Activated CD8-positive, alpha-beta T cell treated with anti-CD3 and anti-CD28 coated beads for 36 hours (primary cell): ENCODE results near the gene CYP27A1. TPM values are rescaled to one million over a fixed set of nuclear protein-coding genes. Genes with fewer than 3 reads are reported as not detected.

ENCODE experiments used
- ATAC-seq: fragments of 200-7000 bp; cut with Tn5 transposase; one replicate; pipeline ENCODE4 v1.10.0; 2021; ENCODE audit warnings: mild to moderate bottlenecking, moderate library complexity
- CTCF ChIA-PET: fragments of 350-600 bp; sonication (Branson Sonifier 250); formaldehyde crosslinking; loops from one replicate; lab custom pipeline; 2021; ENCODE audit warnings: antibody characterized with exemption; lab: Charles Lee
- POLR2A ChIA-PET: fragments of 350-600 bp; sonication (Branson Sonifier 250); formaldehyde crosslinking; loops from one replicate; lab custom pipeline; 2021; ENCODE audit warnings: antibody characterized with exemption; lab: Charles Lee
- DNase-seq: peaks from one replicate; pipeline ENCODE4 v3.0.0-alpha.2; 2020
- H3K27ac Mint-ChIP-seq: one replicate; pipeline ENCODE4 v1.8.0; 2021; ENCODE audit warnings: mild to moderate bottlenecking, mixed read lengths
- H3K27me3 Mint-ChIP-seq: one replicate; pipeline ENCODE4 v1.8.0; 2021; ENCODE audit warnings: mixed read lengths
- H3K36me3 Mint-ChIP-seq: one replicate; pipeline ENCODE4 v1.8.0; 2021; ENCODE audit warnings: low read depth, mixed read lengths
- H3K4me1 Mint-ChIP-seq: one replicate; pipeline ENCODE4 v1.8.0; 2021; ENCODE audit warnings: low read depth, mixed read lengths
- H3K4me3 Mint-ChIP-seq: one replicate; pipeline ENCODE4 v1.8.0; 2021; ENCODE audit warnings: mild to moderate bottlenecking, moderate library complexity, mixed read lengths
- H3K9me3 Mint-ChIP-seq: one replicate; pipeline ENCODE4 v1.8.0; 2021; ENCODE audit warnings: mixed read lengths
- CTCF ChIP-seq: fragments of 200-600 bp; IDR thresholded peaks from one replicate; pipeline ENCODE4 v1.8.0; 2022; ENCODE audit warnings: antibody characterized with exemption, mild to moderate bottlenecking
- intact Hi-C: fragments of 100-400 bp; cut with micrococcal nuclease; formaldehyde crosslinking; loops from one replicate; pipeline ENCODE4 v1.10.0; 2022
- total RNA-seq, 2 experiments: library from RNA; stranded (reverse); gene quantifications; one replicate each; pipeline ENCODE4 v1.2.3, GENCODE V29; 2021

CYP27A1 gene
- total RNA-seq, 2 experiments from 2014 or later, result 0.14 to 0.18 TPM

DNA sequence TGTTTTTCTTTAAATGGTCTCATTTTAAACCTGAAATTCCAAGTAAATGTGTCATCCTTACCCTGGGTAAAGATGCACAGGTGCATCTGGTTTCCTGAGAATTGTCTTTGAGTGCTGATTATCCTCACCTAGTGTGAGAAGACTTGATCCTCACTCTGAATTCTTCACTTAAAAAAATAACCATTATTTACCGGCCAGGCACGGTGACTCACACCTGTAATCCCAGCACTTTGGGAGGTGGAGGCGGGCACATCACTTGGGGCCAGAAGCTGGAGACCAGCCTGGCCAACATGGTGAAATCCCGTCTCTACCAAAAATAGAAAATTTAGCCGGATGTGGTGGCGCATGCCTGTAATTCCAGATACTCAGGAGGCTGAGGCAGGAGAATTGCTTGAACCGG lies 67.8 kb downstream of the CYP27A1 start:
- intact Hi-C loops, result loop anchor here (5.0 kb wide), 1 partner anchor 117 kb away; no protein-coding TSS in a partner anchor
- TF ChIP-seq CTCF, result no peak
- DNase-seq, result no peak
- ATAC-seq, result no peak
- no peak overlapping the region for H3K4me3 Mint-ChIP-seq
- POLR2A ChIA-PET, result no interaction called here
- H3K27ac Mint-ChIP-seq, result no peak overlapping the region
- CTCF ChIA-PET, result interaction anchor here (0.7 to 5.6 kb wide), 10 partner anchors 9 to 210 kb away, joined by 3 to 89 read pairs (median 3); partner anchors contain the start of gene WNT6
- H3K4me1 Mint-ChIP-seq, result no peaks in the 10 kb centered on the region
- H3K27me3 Mint-ChIP-seq, result peaks cover 31% of the 10 kb centered on the region
- no peaks in the 10 kb centered on the region for H3K36me3 Mint-ChIP-seq
- H3K9me3 Mint-ChIP-seq, result no peaks in the 10 kb centered on the region

GRCh38 chr2:218850796-218851195 lies 68.8 kb downstream of the CYP27A1 start:
- peaks cover 40% of the 10 kb centered on the region for H3K27me3 Mint-ChIP-seq
- H3K9me3 Mint-ChIP-seq, result no peaks in the 10 kb centered on the region
- intact Hi-C loops, result no loop called here
- no peak overlapping the region for H3K27ac Mint-ChIP-seq
- no peak overlapping the region for H3K4me3 Mint-ChIP-seq
- DNase-seq (no peak), ATAC-seq (no peak)
- CTCF ChIA-PET, result interaction anchor here (0.9 to 5.6 kb wide), 8 partner anchors 11 to 192 kb away, joined by 3 to 89 read pairs (median 4); no protein-coding TSS in a partner anchor
- H3K4me1 Mint-ChIP-seq, result no peaks in the 10 kb centered on the region
- no peak for TF ChIP-seq CTCF
- POLR2A ChIA-PET, result interaction anchor here (0.7 kb wide), 1 partner anchor 17 kb away, joined by 3 read pairs; no protein-coding TSS in a partner anchor
- no peaks in the 10 kb centered on the region for H3K36me3 Mint-ChIP-seq

GRCh38 chr2:218851286-218851685 lies 69.3 kb downstream of the CYP27A1 start:
- no peak for TF ChIP-seq CTCF
- CTCF ChIA-PET, result interaction anchor here (0.9 to 5.6 kb wide), 11 partner anchors 10 to 268 kb away, joined by 3 to 89 read pairs (median 4); partner anchors contain the start of genes BCS1L and ZNF142
- DNase-seq (no peak), ATAC-seq (no peak)
- no peak overlapping the region for H3K4me3 Mint-ChIP-seq
- H3K4me1 Mint-ChIP-seq, result no peaks in the 10 kb centered on the region
- no peak overlapping the region for H3K27ac Mint-ChIP-seq
- H3K9me3 Mint-ChIP-seq, result no peaks in the 10 kb centered on the region
- peaks cover 45% of the 10 kb centered on the region for H3K27me3 Mint-ChIP-seq
- intact Hi-C loops, result no loop called here
- POLR2A ChIA-PET, result interaction anchor here (0.7 kb wide), 1 partner anchor 16 kb away, joined by 3 read pairs; no protein-coding TSS in a partner anchor
- H3K36me3 Mint-ChIP-seq, result no peaks in the 10 kb centered on the region

DNA sequence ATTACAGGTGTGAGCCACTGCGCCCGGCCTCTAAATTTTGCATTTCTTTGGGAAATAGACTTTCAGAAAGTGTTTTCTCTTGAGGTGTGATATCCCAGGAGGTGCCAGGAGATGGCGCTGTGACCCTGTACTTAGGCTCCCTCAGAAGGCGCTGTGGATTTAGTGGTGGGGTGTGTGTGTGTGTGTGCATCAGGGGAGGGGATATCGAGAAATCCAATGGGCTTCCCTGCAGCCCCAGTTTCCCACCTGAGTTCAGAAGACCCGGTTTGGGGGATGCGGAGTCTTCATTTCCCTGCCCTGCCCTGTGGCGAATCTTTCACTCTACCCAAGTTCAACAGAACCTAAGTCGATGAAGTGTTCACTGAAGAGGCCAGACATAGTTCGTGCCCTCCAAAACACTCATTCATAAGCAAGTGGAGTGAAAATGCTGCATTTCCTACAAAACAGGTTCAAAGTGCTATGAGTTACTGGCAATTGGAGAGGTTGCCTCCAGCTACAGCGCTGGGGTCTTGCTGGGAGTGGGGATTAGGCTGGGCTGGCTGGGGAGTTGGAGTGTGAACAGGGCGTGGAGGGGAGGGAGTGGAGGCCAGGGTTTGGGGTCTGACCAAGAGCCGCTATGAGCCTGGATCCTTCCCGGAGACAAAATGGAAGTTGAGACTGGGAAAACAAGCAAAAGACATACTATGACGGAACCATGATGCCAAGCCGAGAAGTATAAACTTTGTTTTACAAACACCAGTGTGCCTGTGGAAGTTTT lies 71.1 kb downstream of the CYP27A1 start:
- H3K4me3 Mint-ChIP-seq, result no peak overlapping the region
- TF ChIP-seq CTCF, result peak; percentile 89
- H3K36me3 Mint-ChIP-seq, result no peaks in the 10 kb centered on the region
- intact Hi-C loops, result loop anchor here (2.0 kb wide), 1 partner anchor 44 kb away; no protein-coding TSS in a partner anchor
- no peaks in the 10 kb centered on the region for H3K9me3 Mint-ChIP-seq
- DNase-seq (peak; percentile 85), ATAC-seq (peak; percentile 85)
- H3K27ac Mint-ChIP-seq, result no peak overlapping the region
- POLR2A ChIA-PET, result no interaction called here
- CTCF ChIA-PET, result interaction anchor here (0.6 to 5.6 kb wide), 31 partner anchors 10 to 299 kb away, joined by 3 to 89 read pairs (median 3); partner anchors contain the start of genes BCS1L and ZNF142
- no peaks in the 10 kb centered on the region for H3K4me1 Mint-ChIP-seq
- peaks cover 61% of the 10 kb centered on the region for H3K27me3 Mint-ChIP-seq

GRCh38 chr2:218853766-218854165 lies 71.8 kb downstream of the CYP27A1 start:
- no peaks in the 10 kb centered on the region for H3K9me3 Mint-ChIP-seq
- peaks cover 67% of the 10 kb centered on the region for H3K27me3 Mint-ChIP-seq
- no peak overlapping the region for H3K4me3 Mint-ChIP-seq

More at GRCh38 chr2:218853766-218854165, 71.8 kb downstream of the CYP27A1 start:
- Mint-ChIP-seq H3K27ac (no peak overlapping the region), H3K36me3 (no peaks in the 10 kb centered on the region), H3K4me1 (no peaks in the 10 kb centered on the region)
- no peak for DNase-seq
- no peak for ATAC-seq
- ChIA-PET CTCF (interaction anchor here (0.6 to 5.6 kb wide), 13 partner anchors 10 to 212 kb away, joined by 3 to 89 read pairs (median 3); partner anchors contain the start of genes BCS1L and ZNF142), POLR2A (no interaction called here)
- TF ChIP-seq CTCF, result no peak
- intact Hi-C loops, result loop anchor here (2.0 kb wide), 1 partner anchor 43 kb away; no protein-coding TSS in a partner anchor
